Measurements from ENCODE around the gene FEN1.

The FEN1 gene

GRCh38 chr11:61757213-61757862 lies 35.4 kb upstream of the FEN1 start:
- DNase-seq (ENCODE audit: low read depth in 2 of 2) = no peak

GRCh38 chr11:61760946-61761345 lies 31.8 kb upstream of the FEN1 start:
- DNase-seq (ENCODE audit: low read depth in 2 of 2) = no peak

GRCh38 chr11:61761440-61762222 lies 31.1 kb upstream of the FEN1 start:
- no peak for DNase-seq (ENCODE audit: low read depth in 2 of 2)

- DNase-seq (ENCODE audit: low read depth in 2 of 2) = no peak
Observed at GRCh38 chr11:61762223-61762615, 30.5 kb upstream of the FEN1 start.

- no peak for DNase-seq (ENCODE audit: low read depth in 2 of 2)
Observed at GRCh38 chr11:61762798-61763197, 29.9 kb upstream of the FEN1 start.

- DNase-seq (ENCODE audit: low read depth in 2 of 2) = no peak
Observed at GRCh38 chr11:61763930-61764605, 28.6 kb upstream of the FEN1 start.

- no peak for DNase-seq (ENCODE audit: low read depth in 2 of 2)
Observed at GRCh38 chr11:61764606-61765260, 28.0 kb upstream of the FEN1 start.

GRCh38 chr11:61765550-61766253 lies 27.0 kb upstream of the FEN1 start:
- no peak for DNase-seq (ENCODE audit: low read depth in 2 of 2)

- no peak for DNase-seq (ENCODE audit: low read depth in 2 of 2)
Observed at GRCh38 chr11:61766353-61766841, 26.3 kb upstream of the FEN1 start.

GRCh38 chr11:61768376-61769076 lies 24.2 kb upstream of the FEN1 start:
- DNase-seq (ENCODE audit: low read depth in 2 of 2) = no peak

GRCh38 chr11:61769169-61769920 lies 23.4 kb upstream of the FEN1 start:
- no peak for DNase-seq (ENCODE audit: low read depth in 2 of 2)

- DNase-seq (ENCODE audit: low read depth in 2 of 2) = no peak
Observed at GRCh38 chr11:61769946-61770683, 22.6 kb upstream of the FEN1 start.

GRCh38 chr11:61771195-61771894 lies 21.4 kb upstream of the FEN1 start:
- no peak for DNase-seq (ENCODE audit: low read depth in 2 of 2)

- DNase-seq (ENCODE audit: low read depth in 2 of 2) = no peak
Observed at GRCh38 chr11:61771985-61772455, 20.7 kb upstream of the FEN1 start.

GRCh38 chr11:61773356-61773755 lies 19.4 kb upstream of the FEN1 start:
- DNase-seq (ENCODE audit: low read depth in 2 of 2) = no peak

- DNase-seq (ENCODE audit: low read depth in 2 of 2) = no peak
Observed at GRCh38 chr11:61773809-61774208, 18.9 kb upstream of the FEN1 start.

- DNase-seq (ENCODE audit: low read depth in 2 of 2) = no peak
Observed at GRCh38 chr11:61774411-61774810, 18.3 kb upstream of the FEN1 start.

- no peak for DNase-seq (ENCODE audit: low read depth in 2 of 2)
Observed at GRCh38 chr11:61775106-61775505, 17.6 kb upstream of the FEN1 start.
